ENCODE data around the gene SLAMF7. TPM values are rescaled to one million over a fixed set of nuclear protein-coding genes. Genes with fewer than 3 reads are reported as not detected.

The SLAMF7 gene
- total RNA-seq, 6 experiments from 2014 or later, result 0.74 to 5.2 (median 0.99) TPM

- Histone ChIP-seq H3K4me1 (no peaks in the 10 kb centered on the region), H3K9me3 (no peaks in the 10 kb centered on the region), H3K27me3 (no peaks in the 10 kb centered on the region), H3K36me3 (no peaks in the 10 kb centered on the region), H3K4me3 (no peak overlapping the region), H3K27ac (no peak overlapping the region)
- TF ChIP-seq CTCF (IDR thresholded peaks at IDR 0.05) (no peak), POLR2A (IDR thresholded peaks at IDR 0.05) (no peak)
- ATAC-seq (no peak), DNase-seq (no peak)
- intact Hi-C loops (cut with DNase I), result no loop called here
- WGBS (ENCODE audit: insufficient coverage, low coverage, low lambda C conversion rate, missing lambda C conversion rate), result 25% methylated on average over 5 of the region's 5 CpGs
Observed at GRCh38 chr1:160752924-160753323, 13.9 kb downstream of the SLAMF7 start.

- intact Hi-C loops (cut with DNase I), result no loop called here
- TF ChIP-seq CTCF (IDR thresholded peaks at IDR 0.05) (no peak), POLR2A (IDR thresholded peaks at IDR 0.05) (no peak)
- Histone ChIP-seq H3K9me3 (no peaks in the 10 kb centered on the region), H3K4me1 (no peaks in the 10 kb centered on the region), H3K27me3 (no peaks in the 10 kb centered on the region), H3K27ac (no peak overlapping the region), H3K36me3 (no peaks in the 10 kb centered on the region), H3K4me3 (no peak overlapping the region)
- ATAC-seq (no peak), DNase-seq (no peak)
Observed at GRCh38 chr1:160753594-160753993, 14.5 kb downstream of the SLAMF7 start.

- Histone ChIP-seq H3K9me3 (no peaks in the 10 kb centered on the region), H3K36me3 (no peaks in the 10 kb centered on the region), H3K27me3 (no peaks in the 10 kb centered on the region), H3K27ac (no peak overlapping the region), H3K4me1 (peaks cover 0 to 6% (median 0%) of the 10 kb centered on the region in 4 donors), H3K4me3 (no peak overlapping the region)
- ATAC-seq, result no peak
- 91% methylated on average over 2 of the region's 2 CpGs for WGBS (ENCODE audit: insufficient coverage, low coverage, low lambda C conversion rate, missing lambda C conversion rate)
- intact Hi-C loops (cut with DNase I), result no loop called here
- TF ChIP-seq CTCF (IDR thresholded peaks at IDR 0.05) (no peak), POLR2A (IDR thresholded peaks at IDR 0.05) (no peak)
- DNase-seq, result no peak
Observed at GRCh38 chr1:160755461-160755860, 16.4 kb downstream of the SLAMF7 start.

- Histone ChIP-seq H3K36me3 (no peaks in the 10 kb centered on the region), H3K4me1 (peaks cover 0 to 8% (median 0%) of the 10 kb centered on the region in 4 donors), H3K27ac (no peak overlapping the region), H3K9me3 (no peaks in the 10 kb centered on the region), H3K4me3 (no peak overlapping the region), H3K27me3 (no peaks in the 10 kb centered on the region)
- intact Hi-C loops (cut with DNase I), result no loop called here
- TF ChIP-seq CTCF (IDR thresholded peaks at IDR 0.05) (no peak), POLR2A (IDR thresholded peaks at IDR 0.05) (no peak)
- ATAC-seq (peak in 3 of 4 donors; percentile 18 to 35 (median 30)), DNase-seq (no peak)
- 45% methylated on average over 4 of the region's 5 CpGs for WGBS (ENCODE audit: insufficient coverage, low coverage, low lambda C conversion rate, missing lambda C conversion rate)
Observed at GRCh38 chr1:160755911-160756848, 17.1 kb downstream of the SLAMF7 start.

All from right lobe of liver (tissue), 6 donors.